Epidermal melanocyte (primary cell): ENCODE data around the gene SYS1.

Source experiments
- DNase-seq: peaks from one replicate; pipeline ENCODE4 v3.0.0; 2011; ENCODE audit warnings: low spot score; ENCODE audit not compliant: insufficient read length

SYS1 gene

DNA sequence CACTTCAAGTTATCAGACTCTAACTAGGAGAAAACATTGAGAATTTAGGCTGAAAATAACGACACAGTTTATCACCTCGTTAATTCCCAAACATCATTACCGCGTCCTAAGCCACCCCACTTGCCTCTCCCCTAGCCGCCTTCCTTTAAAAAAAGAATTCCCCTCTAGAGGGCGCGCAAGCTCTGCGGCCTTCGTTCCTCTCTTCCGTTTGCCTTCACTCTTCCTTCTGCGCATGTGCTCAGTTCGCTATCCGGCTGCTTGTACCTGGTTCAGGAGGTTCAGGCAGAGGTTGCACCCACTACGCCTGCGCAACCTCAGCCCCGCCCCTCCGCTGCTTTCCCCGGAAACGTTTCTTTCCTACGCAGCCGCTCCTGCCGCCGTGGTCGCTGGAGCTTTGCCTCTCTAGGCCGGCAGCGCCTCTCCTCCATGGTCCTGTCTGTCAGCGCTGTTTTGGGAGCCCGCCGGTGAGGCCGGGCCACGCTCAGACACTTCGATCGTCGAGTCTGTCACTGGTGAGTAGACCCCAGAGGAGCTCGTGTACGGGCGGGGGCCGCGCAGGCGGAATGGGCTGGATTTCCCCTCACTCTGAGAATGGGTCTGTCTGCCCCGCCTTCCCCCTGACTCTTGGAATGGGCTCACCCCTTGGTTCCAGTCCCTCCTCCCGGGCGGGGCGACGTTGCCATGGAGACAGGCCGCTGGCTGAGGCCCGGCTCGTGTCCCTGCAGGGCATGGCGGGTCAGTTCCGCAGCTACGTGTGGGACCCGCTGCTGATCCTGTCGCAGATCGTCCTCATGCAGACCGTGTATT, at the start of gene SYS1:
SYS1 (plus strand) TSS at position 353 of the 807 bp plus-strand sequence; CDS start at position 729, 376 bp downstream.
- DNase-seq = peak; percentile 92

DNA sequence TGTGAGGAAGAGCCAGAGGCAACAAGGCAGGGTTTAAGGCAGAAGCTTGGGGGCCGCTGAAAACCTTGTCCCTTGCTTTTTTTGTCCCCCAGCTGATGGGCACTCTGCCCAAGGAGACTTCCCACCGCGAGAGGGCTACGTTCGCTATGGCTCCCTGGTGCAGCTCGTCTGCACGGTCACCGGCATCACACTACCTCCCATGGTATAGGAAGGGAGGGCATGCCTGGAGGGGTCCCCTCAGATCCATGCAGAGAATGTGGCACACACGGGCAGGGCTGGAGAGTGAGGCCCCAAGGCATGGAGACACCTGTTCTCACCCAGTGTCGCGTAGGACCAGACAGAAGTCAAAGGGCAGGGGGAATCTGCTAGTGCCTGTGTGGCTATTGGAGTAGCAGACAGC, 49.0 kb upstream of the SYS1 start:
- DNase-seq = no peak

DNA sequence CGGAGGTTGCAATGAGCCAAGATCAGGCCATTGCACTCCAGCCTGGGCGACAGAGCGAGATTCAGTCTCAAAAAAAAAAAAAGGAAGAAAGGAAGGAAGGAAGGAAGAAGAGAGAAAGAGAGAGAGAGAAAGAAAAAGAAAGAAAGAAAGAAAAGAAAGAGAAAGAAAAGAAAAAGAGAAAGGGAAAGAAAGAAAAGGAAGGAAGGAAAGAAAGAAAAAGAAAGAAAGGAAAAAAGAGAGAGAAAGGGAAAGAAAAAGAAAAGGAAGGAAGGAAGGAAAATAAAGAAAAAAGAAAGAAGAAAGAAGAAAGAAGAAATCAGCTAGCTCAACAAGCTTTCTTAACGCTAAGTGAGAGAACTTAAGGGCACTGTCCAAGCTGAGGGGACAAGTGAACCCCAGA, 47.3 kb upstream of the SYS1 start:
- DNase-seq = no peak

DNA sequence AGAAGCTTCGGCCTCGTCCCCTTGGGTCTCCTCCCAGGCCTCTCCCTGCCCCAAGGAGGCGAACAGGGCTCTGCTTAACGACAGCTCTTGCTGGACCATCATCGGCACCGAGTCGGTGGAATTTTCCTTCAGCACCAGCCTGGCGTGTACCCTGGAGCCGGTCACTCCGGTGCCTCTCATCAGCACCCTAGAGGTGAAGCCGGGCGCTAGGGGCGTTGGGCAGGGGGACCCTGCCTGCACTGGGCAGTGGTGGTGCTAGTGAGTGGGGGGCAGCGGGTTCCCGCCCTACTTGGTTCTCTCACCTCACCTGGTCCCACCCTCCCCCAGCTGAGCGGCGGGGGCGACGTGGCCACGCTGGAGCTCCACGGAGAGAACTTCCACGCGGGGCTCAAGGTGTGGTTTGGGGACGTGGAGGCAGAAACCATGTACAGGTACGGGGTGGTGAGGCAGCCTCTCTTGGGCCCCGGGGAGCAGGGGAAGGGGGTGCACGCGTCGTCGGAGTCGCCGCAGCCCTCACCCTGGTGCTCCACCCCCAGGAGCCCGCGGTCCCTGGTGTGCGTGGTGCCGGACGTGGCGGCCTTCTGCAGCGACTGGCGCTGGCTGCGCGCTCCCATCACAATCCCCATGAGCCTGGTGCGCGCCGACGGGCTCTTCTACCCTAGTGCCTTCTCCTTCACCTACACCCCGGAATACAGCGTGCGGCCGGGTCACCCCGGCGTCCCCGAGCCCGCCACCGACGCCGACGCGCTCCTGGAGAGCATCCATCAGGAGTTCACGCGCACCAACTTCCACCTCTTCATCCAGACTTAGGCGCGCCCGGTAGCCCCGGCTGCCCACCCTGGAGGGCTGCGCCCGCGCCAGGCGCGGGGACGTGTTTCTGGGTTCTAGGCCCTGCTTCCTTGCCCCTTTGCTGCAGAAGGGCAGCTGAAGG, 46.5 kb upstream of the SYS1 start:
- no peak for DNase-seq

DNA sequence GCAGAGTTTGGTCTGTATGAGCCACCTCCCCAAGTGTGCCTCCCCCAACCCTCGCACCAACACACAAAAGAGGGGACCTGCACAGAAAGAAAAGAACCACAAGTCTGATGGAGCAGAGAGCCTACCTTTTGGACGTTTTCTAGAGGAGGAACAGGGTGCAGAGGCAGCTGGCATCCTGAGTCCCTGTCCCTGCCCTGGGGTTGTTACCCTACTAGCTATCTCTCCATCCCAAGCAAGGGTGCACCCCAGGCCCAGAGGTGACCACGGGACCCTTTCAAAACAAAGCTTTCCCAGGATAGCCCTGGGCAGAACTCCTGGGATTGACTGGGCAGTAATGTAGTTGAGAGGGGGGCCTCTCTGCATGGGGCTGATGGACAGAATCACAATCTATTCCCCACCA, 45.1 kb upstream of the SYS1 start:
- DNase-seq = no peak

DNA sequence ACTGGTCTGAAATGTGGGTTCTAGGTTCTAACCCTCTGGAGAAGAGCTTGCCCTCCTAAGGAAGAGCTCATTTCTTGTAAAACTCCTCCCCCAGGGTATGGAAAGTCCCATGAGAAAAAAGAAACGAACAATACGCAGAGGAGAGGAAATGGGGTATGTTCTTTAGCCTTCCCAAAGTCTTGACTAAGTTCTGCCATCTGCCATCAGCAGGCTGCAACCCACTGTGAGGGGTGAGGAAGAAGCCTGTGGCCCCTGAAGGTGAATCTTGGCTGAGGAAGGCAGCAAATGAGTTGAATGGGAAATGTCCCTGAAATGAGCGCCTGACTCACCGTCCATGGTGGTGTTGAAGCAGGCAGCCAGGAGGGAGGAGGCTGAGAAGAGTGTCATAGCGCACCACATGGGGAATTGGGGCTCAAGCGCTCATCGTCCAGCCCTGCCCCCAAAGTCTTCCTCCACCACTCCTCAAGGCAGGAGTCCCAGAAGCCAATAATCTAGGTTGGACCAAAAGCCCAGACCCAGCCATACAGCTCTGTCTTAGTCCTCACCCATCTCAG, 44.5 kb upstream of the SYS1 start:
- no peak for DNase-seq

DNA sequence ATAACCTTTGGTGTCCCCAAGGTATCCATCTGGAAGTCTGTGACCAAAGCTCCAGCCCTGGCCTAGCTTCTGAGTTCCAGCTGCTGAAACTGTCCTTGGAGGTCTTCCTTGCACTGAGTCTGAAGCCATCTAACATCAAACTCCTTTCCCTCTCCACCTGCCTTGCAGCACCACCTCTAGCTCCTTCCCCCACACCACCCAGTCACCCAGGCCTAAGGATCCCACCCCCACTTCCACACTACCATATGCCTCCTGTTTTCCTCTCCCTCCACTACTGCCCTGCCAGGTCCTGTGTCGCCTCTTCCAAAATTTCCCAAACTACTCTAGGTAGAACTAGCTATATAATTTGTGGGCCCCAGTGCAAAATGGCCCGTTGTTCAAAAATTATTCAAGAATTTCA, 44.0 kb upstream of the SYS1 start:
- DNase-seq = no peak

DNA sequence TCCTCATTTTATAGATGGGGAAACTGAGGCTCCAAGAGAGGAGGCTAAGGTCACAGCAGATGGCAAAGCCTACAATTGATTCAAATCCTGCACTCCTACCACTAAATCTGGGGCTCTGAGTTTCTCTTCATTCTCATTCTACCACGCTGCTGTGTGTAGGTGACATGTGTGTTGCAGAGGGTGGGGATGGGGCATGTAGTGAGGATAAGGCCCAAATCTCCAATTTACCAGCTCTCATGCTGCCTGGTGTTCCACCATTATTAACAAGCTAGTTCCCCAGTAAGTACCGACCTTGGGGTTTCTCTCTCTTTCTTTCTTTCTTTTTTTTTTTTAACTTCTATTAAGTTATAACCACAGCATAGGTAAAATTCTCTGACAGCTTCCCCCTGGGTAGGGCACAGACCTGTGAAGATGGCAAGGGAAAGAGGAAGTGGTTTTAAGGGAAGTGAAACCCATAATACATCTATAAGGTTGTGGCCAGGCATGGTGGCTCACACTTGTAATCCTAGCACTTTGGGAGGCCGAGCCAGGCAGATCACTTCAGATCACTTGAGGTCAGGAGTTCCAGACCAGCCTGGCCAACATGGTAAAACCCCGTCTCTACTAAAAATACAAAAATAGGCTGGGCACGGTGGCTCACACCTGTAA, 41.9 kb upstream of the SYS1 start:
- DNase-seq = no peak

DNA sequence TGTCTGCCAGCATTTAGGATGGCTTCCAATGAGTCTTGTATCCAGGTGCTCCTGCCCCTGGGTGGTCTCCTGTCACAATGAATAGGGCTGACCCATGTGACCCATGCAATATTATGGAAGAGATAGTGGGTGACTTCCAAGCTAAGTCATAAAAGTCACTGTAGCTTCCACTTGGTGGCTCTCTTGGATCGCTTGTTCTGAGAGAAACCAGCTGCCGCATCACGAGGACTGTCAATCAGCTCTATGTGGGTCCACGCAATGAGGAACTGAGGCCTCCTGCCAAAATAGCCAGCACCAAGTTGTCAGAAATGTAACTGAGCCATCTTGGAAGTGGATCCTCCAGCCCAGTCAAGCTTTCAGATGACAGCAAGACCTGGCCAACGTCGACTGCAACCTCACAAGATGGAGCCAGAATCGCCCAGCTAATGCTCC, 40.0 kb upstream of the SYS1 start:
- DNase-seq = no peak

DNA sequence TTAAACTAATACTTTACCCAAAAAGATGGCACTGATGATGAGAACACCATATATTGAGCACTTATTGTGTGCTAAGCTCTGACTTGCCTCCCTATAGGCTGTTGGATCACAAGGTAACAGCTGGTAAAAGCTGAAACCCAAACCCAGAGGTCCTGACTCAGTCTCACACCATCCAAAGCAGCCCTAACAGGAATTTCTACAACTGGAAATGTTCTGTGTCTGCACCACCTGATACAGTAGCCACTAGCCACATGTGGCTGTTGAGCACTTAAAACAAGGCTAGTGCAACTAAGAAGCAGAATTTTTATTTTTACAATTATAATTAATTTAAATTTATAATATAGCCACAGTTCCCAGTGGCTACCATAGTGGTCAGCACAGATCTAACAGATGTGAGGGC, 39.2 kb upstream of the SYS1 start:
- DNase-seq = no peak

DNA sequence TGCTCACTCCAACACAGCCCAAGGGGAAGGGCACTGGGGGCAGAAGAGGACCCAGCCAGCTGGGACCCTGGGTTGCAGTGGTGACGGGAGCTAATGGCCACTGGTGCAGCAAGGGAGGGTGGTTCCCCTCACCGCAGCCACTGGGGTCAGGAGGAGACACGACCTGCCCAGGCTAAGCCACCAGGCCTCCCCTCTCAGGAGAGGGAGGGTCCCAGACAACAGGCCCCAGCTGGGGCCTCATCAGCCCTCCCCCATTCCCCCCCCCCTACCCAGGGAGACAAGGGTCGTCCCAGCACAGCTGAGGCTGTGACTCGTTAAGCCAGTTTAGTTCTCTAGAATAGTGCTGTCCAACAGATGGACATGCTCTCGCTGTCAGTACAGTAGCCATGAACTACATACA, 37.6 kb upstream of the SYS1 start:
- DNase-seq = no peak

DNA sequence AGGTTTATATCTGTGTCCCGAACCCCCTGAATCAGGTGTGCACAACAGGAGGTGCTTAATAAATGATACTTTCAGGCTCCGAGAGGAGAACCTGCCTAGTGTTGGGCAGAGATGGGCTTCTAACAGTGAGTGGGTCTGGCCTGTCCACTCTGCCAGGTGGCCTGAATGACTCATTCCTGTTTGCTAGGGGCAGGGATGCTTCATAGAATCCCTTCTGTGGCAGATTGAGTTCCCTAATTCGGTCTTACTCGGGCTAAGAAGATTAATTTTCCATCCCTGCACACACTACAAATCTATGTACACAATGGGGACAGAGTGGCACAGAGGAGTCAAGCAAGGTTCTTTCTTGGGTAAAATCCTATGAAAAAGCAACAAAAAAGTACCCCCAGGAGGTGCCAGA, 34.5 kb upstream of the SYS1 start:
- no peak for DNase-seq

DNA sequence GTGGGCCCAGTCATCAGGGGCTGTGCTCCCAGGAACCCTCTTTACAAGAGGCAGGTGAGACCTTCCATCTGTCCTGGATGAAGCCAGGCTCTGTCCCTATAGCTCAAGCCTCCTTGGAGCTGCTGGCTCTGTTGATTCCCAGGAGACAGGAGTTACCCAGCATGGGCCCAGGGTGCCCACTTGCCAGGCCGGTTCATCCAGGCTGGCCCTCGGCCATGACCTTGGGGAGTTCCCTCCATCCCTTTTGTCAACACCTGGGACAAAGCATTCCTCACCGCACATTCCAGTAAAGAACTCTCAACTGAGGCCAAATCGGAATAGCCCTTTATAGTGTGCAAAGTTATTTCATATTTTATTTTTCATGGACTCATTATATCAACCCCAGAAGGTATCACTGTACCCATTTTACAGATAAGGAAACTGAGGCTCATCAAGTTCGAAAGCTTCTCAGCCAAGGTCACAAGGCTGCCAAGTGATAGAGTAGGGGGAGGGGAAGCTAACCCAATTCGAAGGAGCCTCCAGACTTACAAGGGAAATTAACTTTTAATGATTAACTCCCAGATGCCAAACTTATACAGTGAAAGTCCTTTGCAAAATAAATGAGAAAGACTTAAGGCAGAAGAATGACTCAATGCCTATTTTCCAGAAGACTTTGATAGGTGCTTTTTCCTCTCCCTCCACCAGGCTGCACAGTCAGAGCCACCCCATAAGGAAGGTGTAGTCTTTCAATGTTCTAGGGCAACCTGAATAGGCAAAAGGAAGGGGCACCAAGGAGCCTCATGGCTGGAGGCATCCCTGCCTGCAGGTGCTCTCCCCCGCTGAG, 33.2 kb upstream of the SYS1 start:
- DNase-seq = no peak

DNA sequence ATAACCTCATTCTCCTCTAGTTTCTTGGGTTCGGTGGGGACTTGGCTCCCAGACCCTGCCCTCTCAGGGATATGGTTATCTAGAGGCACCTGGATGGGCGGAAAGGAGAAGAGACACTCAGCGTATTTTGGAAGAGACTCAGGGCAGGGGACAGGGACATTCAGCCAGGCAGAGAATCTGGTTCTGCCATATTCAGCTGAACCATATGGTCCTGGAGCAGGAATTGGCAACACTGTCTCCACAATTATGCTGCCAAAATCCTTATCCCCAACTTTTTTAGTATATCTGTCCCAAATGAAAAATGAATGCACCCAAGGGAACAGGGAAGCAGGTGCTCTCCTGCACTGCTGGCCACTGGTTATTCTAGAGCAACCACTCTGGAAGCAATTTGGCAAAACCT, 32.5 kb upstream of the SYS1 start:
- no peak for DNase-seq

DNA sequence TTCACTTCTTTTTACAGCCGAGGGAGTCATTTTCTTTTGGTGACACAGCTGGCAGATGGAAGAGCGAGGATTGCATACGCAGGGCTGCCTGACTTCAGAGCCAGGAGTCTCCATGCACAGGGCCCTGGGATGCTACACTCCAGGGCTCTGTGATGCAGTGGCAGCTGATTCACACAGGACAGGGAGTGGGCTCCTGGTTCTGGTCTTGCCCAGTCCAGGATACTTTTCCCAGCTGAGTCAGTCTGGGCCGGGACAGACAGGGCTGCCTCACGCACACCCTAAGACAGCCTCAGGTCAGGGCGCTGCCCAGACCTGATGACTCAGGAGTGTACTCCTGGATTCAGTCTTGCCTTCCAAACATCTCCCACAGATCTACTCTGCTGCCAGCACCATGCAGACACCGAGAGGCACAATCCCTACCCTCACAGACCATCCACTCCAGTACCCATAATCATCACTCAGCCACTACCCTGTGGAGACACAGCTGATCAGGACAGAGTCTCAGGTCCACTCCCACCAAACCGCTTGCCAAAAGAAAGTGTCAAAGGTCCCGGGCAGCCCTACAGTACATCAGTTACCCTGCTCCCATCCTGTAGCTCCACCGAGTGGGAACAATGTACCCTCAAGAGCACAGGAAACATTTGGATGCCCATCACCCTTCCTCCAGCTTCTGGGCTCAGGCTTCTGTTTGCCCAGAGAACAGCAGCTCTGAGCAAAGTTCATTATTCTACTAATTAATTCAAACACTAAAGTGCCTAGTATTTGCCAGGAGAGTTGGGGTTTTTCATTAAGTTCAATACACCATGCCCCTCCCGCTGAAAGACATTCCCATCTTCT, 26.2 kb upstream of the SYS1 start:
- DNase-seq = peak; percentile 13

DNA sequence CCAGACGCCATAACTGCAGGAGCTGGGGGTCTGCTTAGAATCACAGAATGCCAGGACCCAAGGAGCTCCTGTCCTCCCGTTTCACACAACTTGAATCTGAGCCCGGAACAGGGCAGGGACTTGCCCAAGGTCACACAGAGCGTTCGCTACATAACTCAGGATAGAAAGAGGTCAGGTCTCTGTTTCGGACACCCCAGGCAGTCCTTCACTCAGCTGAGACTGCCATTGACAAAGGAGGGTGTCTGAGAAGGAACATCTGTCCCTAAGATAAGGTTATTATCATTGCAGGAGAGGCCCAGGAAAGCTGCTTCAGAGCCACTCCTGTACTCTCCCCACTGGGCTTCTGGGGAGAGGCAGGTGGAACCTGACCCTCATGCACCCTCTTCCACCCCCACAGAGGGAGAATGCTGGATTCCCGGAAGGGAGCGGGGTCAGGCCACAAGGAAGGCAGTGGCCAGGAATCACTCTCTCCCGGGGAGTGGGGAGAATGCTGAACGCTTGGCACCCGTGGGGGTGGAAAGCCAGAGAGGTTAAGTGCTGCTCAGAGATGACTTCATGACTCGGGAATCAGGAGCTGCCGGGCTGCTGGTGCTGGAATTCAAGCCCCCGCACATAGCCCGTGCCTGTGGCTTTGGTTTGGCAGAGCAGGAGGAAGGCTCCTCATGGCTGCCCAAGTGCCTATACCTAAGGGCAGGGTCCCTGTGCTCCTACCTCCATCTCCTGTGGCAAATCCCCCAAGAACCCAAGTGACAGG, 25.4 kb upstream of the SYS1 start:
- peak; percentile 55 for DNase-seq

DNA sequence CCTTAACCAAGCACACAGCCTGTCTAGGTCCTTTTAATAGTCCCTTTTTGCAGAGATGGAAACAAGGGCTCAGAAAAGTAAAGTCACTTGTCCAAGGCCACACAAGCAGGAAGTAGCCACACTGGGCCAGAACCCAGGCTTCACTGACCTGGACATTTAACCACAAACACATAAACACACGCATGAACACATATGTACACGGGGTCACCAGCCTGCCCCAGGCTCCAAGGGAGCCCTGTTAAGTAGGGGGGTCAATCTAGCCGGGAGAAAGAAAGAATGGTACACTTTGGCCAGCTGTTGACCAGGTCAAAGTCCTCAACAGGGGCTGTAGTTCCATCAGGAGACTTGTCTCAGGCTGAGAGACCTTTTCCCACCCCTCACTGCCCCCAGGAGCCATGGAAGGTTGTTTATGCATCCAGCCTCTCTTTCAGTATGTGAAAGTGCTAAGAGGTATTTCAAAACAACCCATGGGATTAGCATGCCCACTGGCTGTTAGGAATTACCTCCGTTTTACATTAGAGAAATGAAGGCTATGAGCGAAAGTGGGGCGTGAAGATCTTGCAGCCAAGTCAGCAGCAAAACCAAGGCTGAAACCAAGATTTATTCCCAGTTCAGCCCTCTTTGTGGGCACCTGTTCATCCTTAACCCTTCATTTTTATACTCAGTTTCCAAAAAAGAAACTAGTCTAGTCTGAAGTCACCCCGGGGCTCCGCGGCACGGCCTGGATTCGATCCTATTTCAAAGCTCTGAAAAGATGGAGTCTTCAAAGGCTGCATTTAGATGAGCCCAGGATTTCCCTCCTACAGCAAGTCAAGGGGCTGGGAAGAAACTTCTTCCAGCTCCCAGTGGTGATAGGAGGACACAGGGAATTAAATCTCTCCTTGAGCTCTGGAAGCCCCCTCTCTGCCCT, 24.6 kb upstream of the SYS1 start:
- DNase-seq = peak; percentile 9

DNA sequence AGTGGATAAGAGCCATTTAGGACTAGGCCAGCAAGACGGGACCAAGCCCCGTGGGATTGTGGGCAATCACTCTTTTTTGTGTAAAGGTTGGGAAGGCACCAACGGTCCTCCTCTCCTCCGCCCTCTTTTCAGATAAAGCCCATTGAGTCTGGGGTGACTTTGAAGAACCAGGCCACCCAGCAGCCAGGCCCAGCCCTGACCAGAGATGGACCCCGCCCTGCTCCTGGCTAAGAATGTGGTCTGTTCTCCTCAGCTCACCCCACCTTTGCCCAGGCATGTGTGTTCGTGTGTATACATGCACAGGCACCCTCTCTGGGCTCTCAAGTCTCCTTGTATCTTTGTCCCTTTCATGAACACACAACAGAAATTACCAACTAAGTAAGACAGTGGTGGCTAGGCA, 23.9 kb upstream of the SYS1 start:
- DNase-seq = no peak
